Measurements from ENCODE around the gene SLC16A5.

The SLC16A5 gene

DNA sequence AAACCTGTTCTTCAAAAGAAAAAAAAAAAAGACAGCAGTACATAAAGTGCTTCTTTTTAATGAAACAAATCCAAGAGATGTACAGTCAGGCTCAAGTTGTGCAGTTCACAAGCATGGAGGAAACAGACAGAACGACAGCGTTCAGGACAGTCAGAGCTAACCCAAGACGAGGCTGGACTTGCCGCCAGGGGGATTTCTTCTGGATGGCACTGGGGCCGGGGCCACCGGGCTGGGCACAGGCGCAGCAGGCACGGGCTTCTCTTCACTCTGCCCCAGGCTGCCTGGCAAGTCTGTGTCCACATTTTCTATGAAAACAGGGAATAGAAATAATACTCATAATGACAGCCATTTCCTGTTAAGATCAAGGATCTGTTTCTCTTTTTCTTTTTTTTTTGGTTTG lies 48.2 kb downstream of the SLC16A5 start:
- no peak for TF ChIP-seq TAF1 (IDR thresholded peaks at IDR 0.05; ENCODE audit: low read depth)
- no peak for TF ChIP-seq CEBPB (IDR thresholded peaks at IDR 0.05)
- no peak for TF ChIP-seq EP300 (IDR thresholded peaks at IDR 0.05; ENCODE audit: borderline replicate concordance)
- no peak for TF ChIP-seq TEAD4 (IDR thresholded peaks at IDR 0.05)
- TF ChIP-seq CREB1 (IDR thresholded peaks at IDR 0.05; ENCODE audit: low read depth), result no peak
- no peak for TF ChIP-seq TCF12 (IDR thresholded peaks at IDR 0.05; ENCODE audit: low read depth)
- TF ChIP-seq NFIC (IDR thresholded peaks at IDR 0.05), result no peak
- TF ChIP-seq, protein P1, sequence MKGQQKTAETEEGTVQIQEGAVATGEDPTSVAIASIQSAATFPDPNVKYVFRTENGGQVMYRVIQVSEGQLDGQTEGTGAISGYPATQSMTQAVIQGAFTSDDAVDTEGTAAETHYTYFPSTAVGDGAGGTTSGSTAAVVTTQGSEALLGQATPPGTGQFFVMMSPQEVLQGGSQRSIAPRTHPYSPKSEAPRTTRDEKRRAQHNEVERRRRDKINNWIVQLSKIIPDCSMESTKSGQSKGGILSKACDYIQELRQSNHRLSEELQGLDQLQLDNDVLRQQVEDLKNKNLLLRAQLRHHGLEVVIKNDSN (IDR thresholded peaks at IDR 0.05), result no peak
- TF ChIP-seq, protein P2, sequence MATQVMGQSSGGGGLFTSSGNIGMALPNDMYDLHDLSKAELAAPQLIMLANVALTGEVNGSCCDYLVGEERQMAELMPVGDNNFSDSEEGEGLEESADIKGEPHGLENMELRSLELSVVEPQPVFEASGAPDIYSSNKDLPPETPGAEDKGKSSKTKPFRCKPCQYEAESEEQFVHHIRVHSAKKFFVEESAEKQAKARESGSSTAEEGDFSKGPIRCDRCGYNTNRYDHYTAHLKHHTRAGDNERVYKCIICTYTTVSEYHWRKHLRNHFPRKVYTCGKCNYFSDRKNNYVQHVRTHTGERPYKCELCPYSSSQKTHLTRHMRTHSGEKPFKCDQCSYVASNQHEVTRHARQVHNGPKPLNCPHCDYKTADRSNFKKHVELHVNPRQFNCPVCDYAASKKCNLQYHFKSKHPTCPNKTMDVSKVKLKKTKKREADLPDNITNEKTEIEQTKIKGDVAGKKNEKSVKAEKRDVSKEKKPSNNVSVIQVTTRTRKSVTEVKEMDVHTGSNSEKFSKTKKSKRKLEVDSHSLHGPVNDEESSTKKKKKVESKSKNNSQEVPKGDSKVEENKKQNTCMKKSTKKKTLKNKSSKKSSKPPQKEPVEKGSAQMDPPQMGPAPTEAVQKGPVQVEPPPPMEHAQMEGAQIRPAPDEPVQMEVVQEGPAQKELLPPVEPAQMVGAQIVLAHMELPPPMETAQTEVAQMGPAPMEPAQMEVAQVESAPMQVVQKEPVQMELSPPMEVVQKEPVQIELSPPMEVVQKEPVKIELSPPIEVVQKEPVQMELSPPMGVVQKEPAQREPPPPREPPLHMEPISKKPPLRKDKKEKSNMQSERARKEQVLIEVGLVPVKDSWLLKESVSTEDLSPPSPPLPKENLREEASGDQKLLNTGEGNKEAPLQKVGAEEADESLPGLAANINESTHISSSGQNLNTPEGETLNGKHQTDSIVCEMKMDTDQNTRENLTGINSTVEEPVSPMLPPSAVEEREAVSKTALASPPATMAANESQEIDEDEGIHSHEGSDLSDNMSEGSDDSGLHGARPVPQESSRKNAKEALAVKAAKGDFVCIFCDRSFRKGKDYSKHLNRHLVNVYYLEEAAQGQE (IDR thresholded peaks at IDR 0.05; ENCODE audit: low read depth), result no peak
- no peak for TF ChIP-seq RAD21 (IDR thresholded peaks at IDR 0.05; ENCODE audit: low read depth)
- no peak for TF ChIP-seq YY1 (IDR thresholded peaks at IDR 0.05; ENCODE audit: low read depth)
- no peak for TF ChIP-seq FOXM1 (IDR thresholded peaks at IDR 0.05; ENCODE audit: borderline replicate concordance, low read depth)

DNA sequence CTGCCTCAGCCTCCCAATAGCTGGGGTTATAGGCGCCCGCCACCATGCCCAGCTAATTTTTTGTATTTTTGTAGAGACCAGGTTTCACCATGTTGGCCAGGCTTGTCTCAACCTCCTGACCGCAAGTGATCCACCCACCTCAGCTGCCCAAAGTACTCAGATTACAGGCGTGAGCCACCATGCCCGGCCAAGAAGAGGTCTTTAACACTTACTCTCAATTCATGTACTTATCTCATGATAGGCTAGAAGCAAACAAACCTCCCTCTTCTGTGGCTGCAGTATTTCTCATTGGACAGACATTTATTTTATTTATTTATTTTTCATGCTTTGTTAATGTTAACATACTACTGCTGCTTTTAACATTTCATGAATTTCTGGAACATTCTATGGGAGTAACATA lies 50.8 kb downstream of the SLC16A5 start:
- no peak for TF ChIP-seq FOXM1 (IDR thresholded peaks at IDR 0.05; ENCODE audit: borderline replicate concordance, low read depth)
- TF ChIP-seq YY1 (IDR thresholded peaks at IDR 0.05; ENCODE audit: low read depth), result no peak
- no peak for TF ChIP-seq ZBTB7A (IDR thresholded peaks at IDR 0.05; ENCODE audit: low read depth)
- TF ChIP-seq EGR1 (IDR thresholded peaks at IDR 0.05), result no peak
- no peak for TF ChIP-seq NFIC (IDR thresholded peaks at IDR 0.05)
- TF ChIP-seq RAD21 (IDR thresholded peaks at IDR 0.05; ENCODE audit: low read depth), result no peak
- TF ChIP-seq TCF12 (IDR thresholded peaks at IDR 0.05; ENCODE audit: low read depth), result no peak
- TF ChIP-seq TEAD4 (IDR thresholded peaks at IDR 0.05), result no peak
- TF ChIP-seq, protein P3, sequence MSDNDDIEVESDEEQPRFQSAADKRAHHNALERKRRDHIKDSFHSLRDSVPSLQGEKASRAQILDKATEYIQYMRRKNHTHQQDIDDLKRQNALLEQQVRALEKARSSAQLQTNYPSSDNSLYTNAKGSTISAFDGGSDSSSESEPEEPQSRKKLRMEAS (IDR thresholded peaks at IDR 0.05), result no peak

DNA sequence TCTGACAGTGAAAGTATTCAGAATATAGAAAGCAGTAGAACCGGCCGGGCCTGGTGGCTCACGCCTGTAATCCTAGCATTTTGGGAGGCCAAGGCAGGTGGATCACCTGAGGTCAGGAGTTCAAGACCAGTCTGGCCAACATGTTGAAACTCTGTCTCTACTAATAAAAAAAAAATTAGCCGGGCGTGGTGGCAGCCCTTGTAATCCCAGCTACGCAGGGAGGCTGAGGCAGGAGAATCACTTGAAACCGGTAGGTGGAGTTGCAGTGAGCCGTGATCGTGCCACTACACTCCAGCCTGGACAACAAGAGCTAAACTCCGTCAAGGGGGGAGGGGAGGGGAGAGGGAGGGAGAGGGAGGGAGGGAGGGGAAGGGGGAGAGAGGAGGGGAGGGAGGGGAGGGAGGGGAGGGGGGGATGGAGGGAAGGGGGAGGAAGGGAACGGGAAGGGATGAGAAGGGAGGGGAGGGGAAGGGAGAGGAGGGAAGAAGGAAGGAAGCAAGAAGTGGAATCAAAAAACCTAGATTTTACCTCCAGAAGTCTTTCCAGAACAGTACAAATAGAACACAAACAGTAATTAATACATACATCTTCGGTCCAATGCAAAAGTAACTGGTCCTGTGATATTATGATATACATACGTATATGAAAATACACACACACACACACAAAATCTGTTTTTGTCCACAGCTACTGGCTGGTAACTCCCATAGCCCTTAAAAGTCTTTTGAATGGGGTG lies 54.6 kb downstream of the SLC16A5 start:
- TF ChIP-seq RAD21 (IDR thresholded peaks at IDR 0.05; ENCODE audit: low read depth), result no peak
- no peak for TF ChIP-seq CREB1 (IDR thresholded peaks at IDR 0.05; ENCODE audit: low read depth)
- TF ChIP-seq FOXM1 (IDR thresholded peaks at IDR 0.05; ENCODE audit: borderline replicate concordance, low read depth), result no peak
- no peak for TF ChIP-seq TCF12 (IDR thresholded peaks at IDR 0.05; ENCODE audit: low read depth)
- no peak for TF ChIP-seq NFIC (IDR thresholded peaks at IDR 0.05)
- TF ChIP-seq CEBPB (IDR thresholded peaks at IDR 0.05), result no peak
- no peak for TF ChIP-seq ZBTB7A (IDR thresholded peaks at IDR 0.05; ENCODE audit: low read depth)
- TF ChIP-seq TEAD4 (IDR thresholded peaks at IDR 0.05), result no peak
- no peak for TF ChIP-seq EGR1 (IDR thresholded peaks at IDR 0.05)
- TF ChIP-seq, protein P1 (IDR thresholded peaks at IDR 0.05), result no peak
- TF ChIP-seq, protein P2 (IDR thresholded peaks at IDR 0.05; ENCODE audit: low read depth), result no peak
- TF ChIP-seq YY1 (IDR thresholded peaks at IDR 0.05; ENCODE audit: low read depth), result no peak
- no peak for TF ChIP-seq TAF1 (IDR thresholded peaks at IDR 0.05; ENCODE audit: low read depth)
- TF ChIP-seq EP300 (IDR thresholded peaks at IDR 0.05; ENCODE audit: borderline replicate concordance), result no peak
- TF ChIP-seq, protein P3 (IDR thresholded peaks at IDR 0.05), result no peak

DNA sequence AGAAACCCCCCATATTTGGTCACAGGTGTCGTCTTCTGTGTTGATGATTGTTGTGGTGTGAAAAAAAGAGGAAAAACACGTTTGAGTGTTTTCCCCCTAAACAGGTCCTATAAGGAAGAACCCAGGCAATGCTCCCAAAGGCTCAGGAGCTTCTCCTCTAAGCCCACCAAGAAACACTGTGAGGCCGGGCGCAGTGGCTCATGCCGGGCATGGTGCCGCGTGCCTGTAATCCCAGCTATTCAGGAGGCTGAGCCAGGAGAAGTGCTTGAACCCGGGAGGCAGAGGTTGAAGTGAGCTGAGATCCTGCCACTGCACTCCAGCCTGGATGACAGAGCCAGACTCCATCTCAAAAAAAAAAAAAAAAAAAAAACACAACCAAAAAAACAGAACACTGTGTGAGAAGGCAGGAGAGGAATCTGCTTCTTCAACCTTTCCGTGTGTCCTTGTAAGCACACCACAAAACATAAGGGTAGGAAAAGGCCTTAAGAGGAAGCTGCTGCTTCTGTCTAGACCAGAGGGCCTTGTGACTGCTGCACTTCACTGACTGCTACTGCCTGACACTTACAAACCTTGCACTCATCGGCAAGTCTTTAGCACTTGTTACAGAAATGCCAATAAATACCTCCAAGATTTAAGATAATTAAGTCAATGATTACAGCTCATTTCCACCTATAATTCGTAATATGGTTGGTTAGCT lies 57.2 kb downstream of the SLC16A5 start:
- no peak for TF ChIP-seq EGR1 (IDR thresholded peaks at IDR 0.05)
- no peak for TF ChIP-seq NFIC (IDR thresholded peaks at IDR 0.05)
- TF ChIP-seq TAF1 (IDR thresholded peaks at IDR 0.05; ENCODE audit: low read depth), result no peak
- no peak for TF ChIP-seq ZBTB7A (IDR thresholded peaks at IDR 0.05; ENCODE audit: low read depth)
- no peak for TF ChIP-seq TEAD4 (IDR thresholded peaks at IDR 0.05)
- TF ChIP-seq CEBPB (IDR thresholded peaks at IDR 0.05), result no peak
- TF ChIP-seq, protein P3 (IDR thresholded peaks at IDR 0.05), result no peak
- no peak for TF ChIP-seq YY1 (IDR thresholded peaks at IDR 0.05; ENCODE audit: low read depth)
- TF ChIP-seq, protein P2 (IDR thresholded peaks at IDR 0.05; ENCODE audit: low read depth), result no peak
- TF ChIP-seq, protein P1 (IDR thresholded peaks at IDR 0.05), result no peak
- TF ChIP-seq TCF12 (IDR thresholded peaks at IDR 0.05; ENCODE audit: low read depth), result no peak
- no peak for TF ChIP-seq RAD21 (IDR thresholded peaks at IDR 0.05; ENCODE audit: low read depth)
- TF ChIP-seq FOXM1 (IDR thresholded peaks at IDR 0.05; ENCODE audit: borderline replicate concordance, low read depth), result no peak
- TF ChIP-seq CREB1 (IDR thresholded peaks at IDR 0.05; ENCODE audit: low read depth), result no peak
- no peak for TF ChIP-seq EP300 (IDR thresholded peaks at IDR 0.05; ENCODE audit: borderline replicate concordance)

Data from Ishikawa (cell line).